GM23248 (cell line): ENCODE measurements around the gene NEK10. TPM values are rescaled to one million over a fixed set of nuclear protein-coding genes. Genes with fewer than 3 reads are reported as not detected.

Experiments
- DNase-seq: peaks from one replicate; pipeline ENCODE4 v3.0.0-alpha.2; 2015
- H2AFZ ChIP-seq: fragments of 200-600 bp; sonication (generic); 2 replicates; pipeline ENCODE4 v1.6.1; 2016; ENCODE audit warnings: antibody characterized with exemption
- H3F3A ChIP-seq: fragments of 200-600 bp; sonication (generic); 2 replicates; pipeline ENCODE4 v1.6.1; 2016; ENCODE audit warnings: mild to moderate bottlenecking, antibody characterized with exemption, mixed run types; ENCODE audit not compliant: insufficient read depth
- H3K27ac ChIP-seq: fragments of 200-600 bp; sonication (generic); 2 replicates; pipeline ENCODE4 v1.5.1; 2016; ENCODE audit warnings: mild to moderate bottlenecking
- H3K27me3 ChIP-seq: fragments of 200-600 bp; sonication (generic); replicated peaks from 2 replicates; pipeline ENCODE4 v1.6.1; 2016; ENCODE audit warnings: mild to moderate bottlenecking; ENCODE audit not compliant: insufficient read depth
- H3K36me3 ChIP-seq: fragments of 200-600 bp; sonication (generic); 2 replicates; pipeline ENCODE4 v1.6.1; 2016; ENCODE audit warnings: low read depth, mild to moderate bottlenecking
- H3K4me1 ChIP-seq: fragments of 200-600 bp; sonication (generic); 2 replicates; pipeline ENCODE4 v1.6.1; 2016; ENCODE audit warnings: mild to moderate bottlenecking; ENCODE audit not compliant: insufficient read depth
- H3K4me2 ChIP-seq: fragments of 200-600 bp; sonication (generic); one replicate; pipeline ENCODE4 v1.6.1; 2016; ENCODE audit warnings: mild to moderate bottlenecking; ENCODE audit not compliant: unreplicated experiment
- H3K4me3 ChIP-seq: fragments of 200-600 bp; sonication (generic); 2 replicates; pipeline ENCODE4 v1.5.1; 2016; ENCODE audit warnings: mild to moderate bottlenecking
- H3K79me2 ChIP-seq: fragments of 200-600 bp; sonication (generic); 2 replicates; pipeline ENCODE4 v1.6.1; 2016; ENCODE audit warnings: mild to moderate bottlenecking; ENCODE audit not compliant: insufficient read depth
- H3K9ac ChIP-seq: fragments of 200-600 bp; sonication (generic); 2 replicates; pipeline ENCODE4 v1.6.1; 2016; ENCODE audit warnings: mild to moderate bottlenecking
- H3K9me2 ChIP-seq: fragments of 200-600 bp; sonication (generic); 2 replicates; pipeline ENCODE4 v1.6.1; 2016; ENCODE audit warnings: mixed run types, mild to moderate bottlenecking, moderate library complexity; ENCODE audit not compliant: insufficient read depth
- H3K9me3 ChIP-seq: fragments of 200-600 bp; sonication (generic); one replicate; pipeline ENCODE4 v1.6.1; 2017; ENCODE audit warnings: low read depth
- H4K20me1 ChIP-seq: fragments of 200-600 bp; sonication (generic); 2 replicates; pipeline ENCODE4 v1.6.0; 2016; ENCODE audit not compliant: insufficient read depth
- EZH2 ChIP-seq: fragments of 200-600 bp; sonication (generic); IDR thresholded peaks from 2 replicates; pipeline ENCODE4 v1.6.1; 2018; ENCODE audit warnings: antibody characterized with exemption, mild to moderate bottlenecking; ENCODE audit not compliant: insufficient read depth, poor library complexity, severe bottlenecking
- EZH2phosphoT487 ChIP-seq: fragments of 200-600 bp; sonication (generic); IDR thresholded peaks from 2 replicates; pipeline ENCODE4 v1.6.1; 2018; ENCODE audit warnings: antibody characterized with exemption, moderate library complexity, mild to moderate bottlenecking, low read depth; ENCODE audit not compliant: insufficient read depth
- WGBS, 2 experiments: methylation state at CpG; one replicate each; pipeline ENCODE4 v1.1.6; 2015 to 2017; ENCODE audit warnings: low lambda C conversion rate in 2 of 2, low coverage in 1 of 2; ENCODE audit errors: missing lambda C conversion rate in 2 of 2; 5-methylcytosine and 5-hydroxymethylcytosine counted together
- in situ Hi-C: fragments of 300-500 bp; cut with MboI; formaldehyde crosslinking; loops from 2 replicates; pipeline ENCODE4 v1.15.0; 2020
- polyA plus RNA-seq: library from polyadenylated mRNA; unstranded; fragments of >200 nt; fragmentation: Nextera tagmentation; extraction: Ambion mirVana; gene quantifications from 2 replicates; pipeline ENCODE4 v1.2.1, GENCODE V29; 2016
- total RNA-seq: library from RNA; depleted of rRNA; stranded (reverse); fragments of >200 nt; shearing (Covaris generic); gene quantifications from 2 replicates; pipeline ENCODE4 v1.2.3, GENCODE V29; 2014

NEK10 gene
- total and polyA plus RNA-seq, 2 experiments from 2014 or later = 3.2 to 7.6 TPM

DNA sequence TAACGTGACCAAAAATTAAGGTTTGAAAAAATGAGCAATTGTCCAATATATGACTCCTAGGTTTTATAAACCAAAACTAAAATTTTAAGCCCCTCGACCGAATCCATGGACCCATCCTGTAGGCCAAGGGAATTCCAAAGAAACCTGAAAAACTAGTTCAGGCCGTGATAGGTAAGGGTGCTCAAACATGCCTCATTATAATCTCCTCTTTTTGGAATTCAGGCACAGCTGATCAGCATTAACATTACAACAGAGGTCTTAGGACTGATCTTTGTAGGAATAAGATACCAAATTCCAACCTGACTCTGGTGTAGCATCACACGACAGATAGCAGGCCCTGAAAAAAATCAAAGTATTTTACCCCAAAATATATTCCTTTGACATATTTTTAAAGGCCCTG lies 155.7 kb downstream of the NEK10 start:
- no peak overlapping the region for H3K9ac ChIP-seq
- 85 to 86% methylated on average over 5 of the region's 5 CpGs for WGBS, 2 experiments

GRCh38 chr3:27209617-27210264 lies 159.4 kb downstream of the NEK10 start:
- H3F3A ChIP-seq = no peaks in the 10 kb centered on the region
- 87 to 89% methylated on average over 3 of the region's 3 CpGs for WGBS, 2 experiments
- in situ Hi-C loops = no loop called here

More for the DNA sequence above, 155.7 kb downstream of the NEK10 start:
- H3K36me3 ChIP-seq = no peaks in the 10 kb centered on the region
- in situ Hi-C loops = no loop called here
- no peak for DNase-seq
- no peak overlapping the region for H3K4me3 ChIP-seq
- no peak for TF ChIP-seq EZH2
- no peak for TF ChIP-seq EZH2phosphoT487
- H4K20me1 ChIP-seq = no peaks in the 10 kb centered on the region
- H3K4me2 ChIP-seq = no peak overlapping the region
- peaks cover 12% of the 10 kb centered on the region; the same call in 1 of the 2 replicates for H3F3A ChIP-seq
- H3K9me2 ChIP-seq = no peaks in the 10 kb centered on the region
- no peak overlapping the region for H2AFZ ChIP-seq
- H3K27me3 ChIP-seq = no peaks in the 10 kb centered on the region
- peaks cover 14% of the 10 kb centered on the region for H3K4me1 ChIP-seq
- no peaks in the 10 kb centered on the region for H3K79me2 ChIP-seq
- no peaks in the 10 kb centered on the region for H3K9me3 ChIP-seq
- H3K27ac ChIP-seq = no peak overlapping the region

DNA sequence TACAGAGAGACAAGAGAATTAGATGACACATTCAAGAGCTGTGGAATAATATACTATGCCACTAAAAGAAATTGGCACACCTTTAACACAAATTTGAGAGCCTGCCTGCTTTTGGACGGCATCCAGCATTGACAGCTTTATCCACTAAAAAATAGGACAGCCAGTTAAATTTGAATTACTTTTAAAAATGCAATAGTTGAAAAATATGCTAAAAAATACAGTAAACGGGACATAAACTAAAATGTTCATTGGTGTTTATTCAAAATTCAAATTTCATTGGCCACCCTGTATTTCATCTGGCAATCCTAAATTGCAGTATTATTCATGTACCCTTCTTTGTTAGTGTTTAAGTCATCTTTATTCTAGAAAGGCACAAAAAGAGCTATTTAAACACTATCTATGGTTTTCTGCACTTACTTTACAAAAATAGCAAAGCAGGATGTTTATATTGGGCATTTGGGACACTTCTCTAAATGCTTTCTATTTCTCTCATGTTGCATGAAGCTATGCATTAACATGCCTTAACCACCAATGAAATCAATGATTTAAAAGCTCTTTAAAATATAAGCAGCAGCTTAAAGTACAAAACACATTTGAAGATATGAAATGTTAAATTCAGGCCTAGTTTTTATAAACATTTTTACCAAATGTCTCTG lies 160.1 kb downstream of the NEK10 start:
- H3K27ac ChIP-seq = no peak overlapping the region
- H3K9me3 ChIP-seq = no peaks in the 10 kb centered on the region
- H3K79me2 ChIP-seq = no peaks in the 10 kb centered on the region
- 62 to 80% methylated on average over 2 of the region's 2 CpGs for WGBS, 2 experiments
- no peaks in the 10 kb centered on the region for H3K27me3 ChIP-seq
- H3K9me2 ChIP-seq = no peaks in the 10 kb centered on the region
- H3K4me2 ChIP-seq = no peak overlapping the region
- no peak for DNase-seq
- H2AFZ ChIP-seq = no peak overlapping the region
- H3K4me3 ChIP-seq = no peak overlapping the region
- TF ChIP-seq EZH2 (no peak), EZH2phosphoT487 (no peak)
- H3K9ac ChIP-seq = no peak overlapping the region
- no peaks in the 10 kb centered on the region for H3F3A ChIP-seq
- H3K36me3 ChIP-seq = no peaks in the 10 kb centered on the region
- in situ Hi-C loops = no loop called here
- H3K4me1 ChIP-seq = no peaks in the 10 kb centered on the region
- no peaks in the 10 kb centered on the region for H4K20me1 ChIP-seq

More at GRCh38 chr3:27209617-27210264, 159.4 kb downstream of the NEK10 start:
- Histone ChIP-seq H3K27ac (no peak overlapping the region), H3K9ac (no peak overlapping the region), H3K4me2 (no peak overlapping the region), H3K4me3 (no peak overlapping the region), H3K9me3 (no peaks in the 10 kb centered on the region), H3K27me3 (no peaks in the 10 kb centered on the region), H3K79me2 (no peaks in the 10 kb centered on the region), H4K20me1 (no peaks in the 10 kb centered on the region), H3K9me2 (no peaks in the 10 kb centered on the region), H3K4me1 (no peaks in the 10 kb centered on the region), H2AFZ (no peak overlapping the region), H3K36me3 (no peaks in the 10 kb centered on the region)
- TF ChIP-seq EZH2phosphoT487 = no peak
- no peak for DNase-seq

DNA sequence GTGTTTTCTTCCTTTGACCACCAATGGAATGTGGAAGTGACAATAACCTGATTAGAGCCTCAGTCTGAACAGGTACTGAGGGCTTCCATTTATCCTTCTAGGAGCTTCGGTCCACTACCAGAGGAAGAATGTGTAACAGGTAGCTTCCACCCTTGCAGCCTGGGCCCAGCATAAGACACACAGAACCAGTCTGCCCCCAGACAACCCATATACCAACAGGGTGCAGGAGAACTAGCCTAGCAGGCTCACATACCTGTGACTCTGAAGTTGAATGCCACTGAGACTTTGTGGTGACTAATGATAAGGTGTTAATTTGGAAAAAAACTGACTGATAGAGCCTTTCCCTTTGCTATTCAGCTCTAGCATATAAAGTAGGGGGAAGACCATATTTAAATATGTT lies 166.2 kb downstream of the NEK10 start:
- Histone ChIP-seq H4K20me1 (no peaks in the 10 kb centered on the region), H2AFZ (no peak overlapping the region), H3K9ac (no peak overlapping the region), H3K4me1 (no peaks in the 10 kb centered on the region), H3K9me3 (no peaks in the 10 kb centered on the region), H3K27me3 (no peaks in the 10 kb centered on the region), H3K79me2 (no peaks in the 10 kb centered on the region), H3F3A (no peaks in the 10 kb centered on the region), H3K4me2 (no peak overlapping the region), H3K36me3 (peaks cover 25% of the 10 kb centered on the region), H3K4me3 (no peak overlapping the region), H3K9me2 (no peaks in the 10 kb centered on the region), H3K27ac (no peak overlapping the region)
- 81 to 89% methylated on average over 1 of the region's 1 CpG for WGBS, 2 experiments
- no peak for DNase-seq
- TF ChIP-seq EZH2phosphoT487 = no peak
- no peak for TF ChIP-seq EZH2
- in situ Hi-C loops = no loop called here
